GM21360 (cell line): ENCODE measurements around the gene NINJ1.

Experiments
- ATAC-seq: cut with Tn5 transposase; IDR thresholded peaks from one replicate; pipeline ENCODE4 v1.9.1; 2021; ENCODE audit warnings: mild to moderate bottlenecking, moderate library complexity; ENCODE audit not compliant: unreplicated experiment

The NINJ1 gene

GRCh38 chr9:93133681-93134014, 403 bp downstream of the NINJ1 start:
- ATAC-seq, result peak; percentile 33

- ATAC-seq, result no peak
Observed at GRCh38 chr9:93132946-93133680, 938 bp downstream of the NINJ1 start.

- ATAC-seq, result no peak
Observed at GRCh38 chr9:93132287-93132927, 1.6 kb downstream of the NINJ1 start.

- no peak for ATAC-seq
Observed at GRCh38 chr9:93131599-93132286, 2.3 kb downstream of the NINJ1 start.

- ATAC-seq, result no peak
Observed at GRCh38 chr9:93130861-93131481, 3.1 kb downstream of the NINJ1 start.

- no peak for ATAC-seq
Observed at GRCh38 chr9:93129691-93130500, 4.2 kb downstream of the NINJ1 start.

- ATAC-seq, result no peak
Observed at GRCh38 chr9:93129286-93129685, 4.8 kb downstream of the NINJ1 start.

GRCh38 chr9:93128715-93129224, 5.3 kb downstream of the NINJ1 start:
- no peak for ATAC-seq

- ATAC-seq, result no peak
Observed at GRCh38 chr9:93128011-93128714, 5.9 kb downstream of the NINJ1 start.

- no peak for ATAC-seq
Observed at GRCh38 chr9:93127395-93127911, 6.6 kb downstream of the NINJ1 start.

- no peak for ATAC-seq
Observed at GRCh38 chr9:93126825-93127368, 7.2 kb downstream of the NINJ1 start.

- ATAC-seq, result no peak
Observed at GRCh38 chr9:93126151-93126781, 7.8 kb downstream of the NINJ1 start.

- ATAC-seq, result no peak
Observed at GRCh38 chr9:93125331-93125894, 8.6 kb downstream of the NINJ1 start.

- no peak for ATAC-seq
Observed at GRCh38 chr9:93124793-93125192, 9.3 kb downstream of the NINJ1 start.

- no peak for ATAC-seq
Observed at GRCh38 chr9:93123561-93124283, 10.3 kb downstream of the NINJ1 start.

GRCh38 chr9:93122721-93123221, 11.3 kb downstream of the NINJ1 start:
- no peak for ATAC-seq

- ATAC-seq, result no peak
Observed at GRCh38 chr9:93121316-93122241, 12.5 kb downstream of the NINJ1 start.
